Heart left ventricle (tissue), 16 donors: ENCODE data around the gene CERCAM. TPM values are rescaled to one million over a fixed set of nuclear protein-coding genes. Genes with fewer than 3 reads are reported as not detected.

ENCODE experiments used
- ATAC-seq, 4 donors: fragments of 200-7000 bp; cut with Tn5 transposase; one replicate each; pipeline ENCODE4 v1.9.1; 2020 to 2022; ENCODE audit warnings: moderate library complexity in 4 of 4, mild to moderate bottlenecking in 3 of 4, moderate number of reproducible peaks in 1 of 4
- DNase-seq, 5 donors: peaks; one replicate each; pipeline ENCODE4 v3.0.0-alpha.2; 2020
- H3K27ac ChIP-seq, 12 donors: fragments of 200-600 bp; sonication (generic) in 4 of 12; one replicate each; pipeline versions ENCODE4 v1.5.0 to v1.8.0; 2016 to 2022; ENCODE audit warnings: mild to moderate bottlenecking in 2 of 12
- H3K27me3 ChIP-seq, 9 donors: fragments of 200-600 bp; sonication (generic) in 2 of 9; one replicate each; pipeline versions ENCODE4 v1.5.1 to v1.8.0; 2016 to 2022; ENCODE audit warnings: mild to moderate bottlenecking in 3 of 9
- H3K36me3 ChIP-seq, 9 donors: fragments of 200-600 bp; sonication (generic) in 2 of 9; one replicate each; pipeline versions ENCODE4 v1.5.0 to v1.8.0; 2018 to 2022; ENCODE audit warnings: mild to moderate bottlenecking in 2 of 9
- H3K4me1 ChIP-seq, 12 donors: fragments of 200-600 bp; sonication (generic) in 4 of 12; one replicate each; pipeline versions ENCODE4 v1.5.0 to v1.8.0; 2016 to 2022; ENCODE audit warnings: mild to moderate bottlenecking in 3 of 12
- H3K4me3 ChIP-seq, 12 donors: fragments of 200-600 bp; sonication (generic) in 4 of 12; one replicate each; pipeline versions ENCODE4 v1.5.0 to v1.8.0; 2017 to 2022; ENCODE audit warnings: mild to moderate bottlenecking in 9 of 12, moderate library complexity in 4 of 12
- H3K9me3 ChIP-seq, 12 donors: fragments of 200-600 bp; sonication (generic) in 4 of 12; one replicate each; pipeline versions ENCODE4 v1.5.0 to v1.8.0; 2016 to 2022; ENCODE audit warnings: mild to moderate bottlenecking in 1 of 12
- CTCF ChIP-seq, 12 donors: fragments of 200-600 bp; sonication (generic) in 4 of 12; IDR thresholded peaks; one replicate each; pipeline versions ENCODE4 v1.5.0 to v1.8.0; 2018 to 2022; ENCODE audit warnings: antibody characterized with exemption in 12 of 12, mild to moderate bottlenecking in 5 of 12
- POLR2A ChIP-seq, 2 donors: fragments of 450-650 bp; IDR thresholded peaks; one replicate each; pipeline ENCODE4 v1.6.1; 2017; ENCODE audit warnings: antibody characterized with exemption in 2 of 2, mild to moderate bottlenecking in 2 of 2, moderate library complexity in 2 of 2
- WGBS, 4 donors: extraction: QIAGEN DNeasy Blood & Tissue Kit in 2 of 4; methylation state at CpG; one replicate each; pipeline versions ENCODE4 v1.1.5 to v1.1.7; 2013 to 2018; 5-methylcytosine and 5-hydroxymethylcytosine counted together
- intact Hi-C, 10 donors: fragments of 100-400 bp; cut with DNase I; formaldehyde crosslinking; loops; one replicate each; pipeline versions ENCODE4 v1.11.1 to v1.14.2; 2022
- polyA plus RNA-seq, 2 donors: library from polyadenylated mRNA; stranded (reverse); fragments of 200-250 nt; gene quantifications; one replicate each; pipeline ENCODE4 v1.2.3, GENCODE V29; 2013
- total RNA-seq, 9 donors: library from RNA; depleted of rRNA in 2 of 9; stranded (reverse); fragments of >200 nt in 2 of 9; fragmentation: NEBNext Ultra II Directional in 3 of 9; extraction: Animal tissue kit (Norgen Biotek cat#: 25700) in 3 of 9; gene quantifications; one replicate each; pipeline versions ENCODE4 v1.1.0 to v1.2.4, GENCODE V29; 2016 to 2023
- donor health status: ischemic (EF 13 %, LVEDD 7.1; RV severe dilation, severe dysfunction).
- donor health status: healthy with polysubstance abuse.
- donor health status: DM: no; HTN: yes; CAD: no.
- donor health status: DM: no; HTN: no; CAD: no.
- donor health status: ischemic (EF 25% LVEDD 6.9; RV normal size, moderate dysfunction).
- donor health status: ischemic (EF 25% LVEDD 5.7; RV mildly dilated, moderate dysfunction).
- donor health status: healthy.
- donor health status: DM: yes; HTN: yes; CAD: no.
- donor health status: ischemic (EF 35%, LVEDD 5.7; RV mildly dilated, moderate dysfunction).
- donor health status: nonischemic (EF 11% LVEDD 7.7; RV severe dilation, severe dysfunction).
- donor health status: DM: yes; HTN: yes; CAD: no.
- donor health status: PGD.
- donor health status: ischemic (EF 29% LVEDD 5.4; RV normal size, mild dysfunction).
- donor health status: nonischemic (EF 23%, LVEDD 6.1; RV moderate dilation, normal function).

Gene CERCAM
- total and polyA plus RNA-seq, 11 donors, result 5.3 to 30.0 (median 11.4) TPM

GRCh38 chr9:128392302-128393144, 28.1 kb upstream of the CERCAM start:
- intact Hi-C loops, result no loop called here
- no peak overlapping the region for H3K27ac ChIP-seq
- H3K27me3 ChIP-seq, result peaks cover 0 to 20% (median 0%) of the 10 kb centered on the region in 9 donors
- H3K36me3 ChIP-seq, result peaks cover 0 to 55% (median 31%) of the 10 kb centered on the region in 9 donors
- H3K9me3 ChIP-seq, result no peaks in the 10 kb centered on the region
- 79 to 87% (median 84%) methylated on average over 34 to 88 of the region's 88 CpGs for WGBS, 4 donors
- ATAC-seq (no peak), DNase-seq (no peak)
- TF ChIP-seq POLR2A (IDR thresholded peaks at IDR 0.05) (no peak), CTCF (IDR thresholded peaks at IDR 0.05) (no peak)
- H3K4me1 ChIP-seq, result peaks cover 0 to 17% (median 7%) of the 10 kb centered on the region in 12 donors
- no peak overlapping the region for H3K4me3 ChIP-seq

- TF ChIP-seq CTCF (IDR thresholded peaks at IDR 0.05) (no peak), POLR2A (IDR thresholded peaks at IDR 0.05) (no peak)
- DNase-seq, result no peak
- H3K36me3 ChIP-seq, result peaks cover 0 to 48% (median 24%) of the 10 kb centered on the region in 9 donors
- 61 to 77% (median 70%) methylated on average over 37 to 56 of the region's 56 CpGs for WGBS, 4 donors
- no peak for ATAC-seq
- no peak overlapping the region for H3K27ac ChIP-seq
- peaks cover 0 to 27% (median 0%) of the 10 kb centered on the region in 9 donors for H3K27me3 ChIP-seq
- intact Hi-C loops, result no loop called here
- no peak overlapping the region for H3K4me3 ChIP-seq
- H3K9me3 ChIP-seq, result no peaks in the 10 kb centered on the region
- peaks cover 0 to 22% (median 8%) of the 10 kb centered on the region in 12 donors for H3K4me1 ChIP-seq
These were observed 27.4 kb upstream of the CERCAM start for GRCh38 chr9:128393145-128393775.

- WGBS, 4 donors, result 53 to 71% (median 57%) methylated on average over 4 to 7 of the region's 7 CpGs
- TF ChIP-seq CTCF (IDR thresholded peaks at IDR 0.05), result no peak
- no peak for TF ChIP-seq POLR2A (IDR thresholded peaks at IDR 0.05)
- intact Hi-C loops, result no loop called here
- Histone ChIP-seq H3K4me3 (no peak overlapping the region), H3K27ac (no peak overlapping the region), H3K4me1 (peaks cover 0 to 22% (median 8%) of the 10 kb centered on the region in 12 donors), H3K9me3 (no peaks in the 10 kb centered on the region), H3K27me3 (peaks cover 0 to 30% (median 0%) of the 10 kb centered on the region in 9 donors), H3K36me3 (peaks cover 0 to 41% (median 17%) of the 10 kb centered on the region in 9 donors)
- no peak for DNase-seq
- ATAC-seq, result no peak
These were observed 26.7 kb upstream of the CERCAM start for GRCh38 chr9:128393970-128394369.
